A549 (cell line): ENCODE results near the gene GABBR2. TPM values are rescaled to one million over a fixed set of nuclear protein-coding genes. Genes with fewer than 3 reads are reported as not detected.
A peak's percentile ranks its signal among the peaks of the same experiment; 100 is the strongest.

ENCODE experiments used
- ATAC-seq, 2 experiments: fragments of 200-7000 bp in 1 of 2; fragments of >200 bp in 1 of 2; cut with Nextera tagmentation in 1 of 2; cut with Tn5 transposase in 1 of 2; 3 replicates each; pipeline versions ENCODE4 v1.8.0 to v1.9.1; 2018 to 2020; ENCODE audit warnings: mild to moderate bottlenecking in 1 of 2, moderate library complexity in 1 of 2
- CTCF ChIA-PET: fragments of 300-600 bp; sonication (Branson Sonifier 250); formaldehyde crosslinking; extraction: SDS; loops from one replicate; lab custom pipeline; 2021; ENCODE audit warnings: antibody characterized with exemption, inconsistent platforms; lab: Yijun Ruan, JAX
- POLR2A ChIA-PET: fragments of 350-600 bp; formaldehyde crosslinking; extraction: SDS; loops from one replicate; lab custom pipeline; 2021; ENCODE audit warnings: antibody characterized with exemption, inconsistent platforms; lab: Yijun Ruan, JAX
- DNase-seq, 2 experiments: peaks; one replicate each; pipeline versions ENCODE4 v3.0.0 to v3.0.0-alpha.2; 2011 to 2016; ENCODE audit warnings: low read depth in 1 of 2, low spot score in 1 of 2
- FAIRE-seq: peaks from 2 replicates; lab custom pipeline; 2011; peaks lifted over from hg19 to GRCh38; lab: Jason Lieb, UNC
- H3K27ac ChIP-seq, 2 experiments: fragments of >200 bp; sonication (Bioruptor Twin); formaldehyde crosslinking; 3 replicates each; pipeline ENCODE4 v1.5.1; 2016 to 2017
- H3K4me1 ChIP-seq: fragments of >200 bp; sonication (Bioruptor Twin); formaldehyde crosslinking; 3 replicates; pipeline ENCODE4 v1.6.1; 2016
- H3K4me2 ChIP-seq: fragments of >200 bp; sonication (Bioruptor Twin); formaldehyde crosslinking; 3 replicates; pipeline ENCODE4 v1.6.1; 2016
- H3K4me3 ChIP-seq: fragments of >200 bp; sonication (Bioruptor Twin); formaldehyde crosslinking; 3 replicates; pipeline ENCODE4 v1.5.1; 2016
- H3K9me3 ChIP-seq: fragments of >200 bp; sonication (Bioruptor Twin); formaldehyde crosslinking; 3 replicates; pipeline ENCODE4 v1.6.1; 2016
- CBX2 ChIP-seq: fragments of 200-600 bp; sonication (generic); IDR thresholded peaks from 2 replicates; pipeline ENCODE4 v1.6.1; 2016; ENCODE audit warnings: low read depth, mild to moderate bottlenecking, borderline replicate concordance
- CBX8 ChIP-seq: fragments of 200-600 bp; sonication (generic); IDR thresholded peaks from 2 replicates; pipeline ENCODE4 v1.6.1; 2016
- CHD4 ChIP-seq: fragments of 200-600 bp; sonication (generic); IDR thresholded peaks from 2 replicates; pipeline ENCODE4 v1.6.1; 2016; ENCODE audit warnings: antibody characterized with exemption, mild to moderate bottlenecking, borderline replicate concordance
- CTCF ChIP-seq: fragments of >200 bp; sonication (Bioruptor Twin); formaldehyde crosslinking; IDR thresholded peaks from 3 replicates; pipeline ENCODE4 v1.5.1; 2016
- E2F6 ChIP-seq: IDR thresholded peaks from 2 replicates; pipeline ENCODE4 v1.6.1; 2012; ENCODE audit warnings: low read depth, borderline replicate concordance
- EHMT2 ChIP-seq: fragments of 200-600 bp; sonication (generic); IDR thresholded peaks from 2 replicates; pipeline ENCODE4 v1.6.1; 2016; ENCODE audit warnings: antibody characterized with exemption, low read depth, mild to moderate bottlenecking, moderate library complexity
- ELK1 ChIP-seq: fragments of 150-350 bp; IDR thresholded peaks from 2 replicates; pipeline ENCODE4 v1.6.1; 2014; ENCODE audit warnings: low read depth, mild to moderate bottlenecking, low read length
- ESRRA ChIP-seq: fragments of 150-350 bp; IDR thresholded peaks from 2 replicates; pipeline ENCODE4 v1.6.1; 2014; ENCODE audit warnings: mild to moderate bottlenecking, low read length, borderline replicate concordance
- FOXS1 ChIP-seq: fragments of 250-450 bp; sonication (Bioruptor Pico); IDR thresholded peaks from 2 replicates; pipeline ENCODE4 v1.5.0; 2020; ENCODE audit warnings: mild to moderate bottlenecking, moderate library complexity
- HOXA7 ChIP-seq: fragments of 250-450 bp; sonication (Bioruptor Pico); IDR thresholded peaks from 2 replicates; pipeline ENCODE4 v1.5.0; 2020; ENCODE audit warnings: mild to moderate bottlenecking, moderate library complexity
- HOXB13 ChIP-seq: fragments of 250-450 bp; sonication (Bioruptor Pico); IDR thresholded peaks from 2 replicates; pipeline ENCODE4 v1.5.0; 2020; ENCODE audit warnings: low read depth, mild to moderate bottlenecking, moderate library complexity
- JUNB ChIP-seq: fragments of >200 bp; sonication (Bioruptor Twin); formaldehyde crosslinking; IDR thresholded peaks from 2 replicates; pipeline ENCODE4 v1.6.1; 2016
- MAX ChIP-seq: IDR thresholded peaks from 2 replicates; pipeline ENCODE4 v1.6.1; 2012
- MAZ ChIP-seq: fragments of 150-350 bp; IDR thresholded peaks from 2 replicates; pipeline ENCODE4 v1.6.1; 2014; ENCODE audit warnings: antibody characterized with exemption, low read depth, low read length, borderline replicate concordance
- POLR2AphosphoS2 ChIP-seq: conservative IDR thresholded peaks from 2 replicates; pipeline ENCODE4 v1.6.1; 2012; ENCODE audit warnings: low read length, improper control_type of control experiment, inconsistent platforms
- RFX5 ChIP-seq: fragments of 450-650 bp; IDR thresholded peaks from 2 replicates; pipeline ENCODE4 v1.7.1; 2014; ENCODE audit warnings: antibody characterized with exemption, mild to moderate bottlenecking, moderate library complexity
- ZFP36 ChIP-seq: fragments of 450-650 bp; IDR thresholded peaks from 2 replicates; pipeline ENCODE4 v1.6.1; 2014; ENCODE audit warnings: borderline replicate concordance; ENCODE audit not compliant: partially characterized antibody
- ZSCAN20 ChIP-seq: fragments of 250-450 bp; sonication (Bioruptor Pico); IDR thresholded peaks from 2 replicates; pipeline ENCODE4 v1.8.0; 2022; ENCODE audit warnings: mild to moderate bottlenecking, moderate library complexity
- WGBS: methylation state at CpG from one replicate; pipeline ENCODE4 v1.1.6; 2017; ENCODE audit errors: missing lambda C conversion rate; 5-methylcytosine and 5-hydroxymethylcytosine counted together
- polyA plus RNA-seq, 4 experiments: library from polyadenylated mRNA; depleted of rRNA in 3 of 4; stranded (reverse); fragments of >200 nt; fragmentation: RNase III in 1 of 4; extraction: RNeasy Plus Mini Kit Qiagen cat#74134 plus additional on column Dnase treatment in 1 of 4; gene quantifications; 2 replicates in 3 of 4; 3 replicates in 1 of 4; pipeline ENCODE4 v1.2.3, GENCODE V29; 2011 to 2017

GABBR2 gene
- polyA plus RNA-seq, 2 of the 4 experiments (the other 2 are of a cell fraction): 0.08 to 0.57 TPM

GRCh38 chr9:98707166-98708102 lies 1.3 kb downstream of the GABBR2 start (continued):
- TF ChIP-seq MAX (0 out of 2 replicates have a peak, but pooled peaks have one; percentile 29), E2F6 (no peak), RFX5 (no peak), EHMT2 (no peak), ELK1 (no peak), HOXA7 (CRISPR knock-in tag) (no peak), CTCF (peak; percentile 54), CBX8 (no peak), ESRRA (no peak), POLR2AphosphoS2 (no peak), CBX2 (no peak), HOXB13 (CRISPR knock-in tag) (no peak), CHD4 (no peak), FOXS1 (CRISPR knock-in tag) (no peak)

- TF ChIP-seq ZFP36: no peak
- TF ChIP-seq ZSCAN20: no peak
- TF ChIP-seq ELK1: no peak
- no peak for TF ChIP-seq MAZ
- TF ChIP-seq JUNB: no peak
- TF ChIP-seq, all 56 proteins: peak for 0
- CTCF ChIA-PET: interaction anchor here (0.5 to 5.8 kb wide), 18 partner anchors 10 to 442 kb away, joined by 3 to 59 read pairs (median 4); no protein-coding TSS in a partner anchor
- WGBS: 56% methylated on average over 15 of the region's 15 CpGs
- peak overlapping the region; percentile 85 for H3K4me2 ChIP-seq
- DNase-seq (no peak), FAIRE-seq (no peak), ATAC-seq (peak in 1 of 2 experiments; percentile 9; a peak in 3 of 6 replicates)
- H3K4me3 ChIP-seq: peak overlapping the region; percentile 13; the same call in 1 of the 3 replicates
- POLR2A ChIA-PET: no interaction called here
- H3K27ac ChIP-seq: no peak overlapping the region
- peaks cover 15% of the 10 kb centered on the region for H3K4me1 ChIP-seq
- H3K9me3 ChIP-seq: no peaks in the 10 kb centered on the region
Measured at GRCh38 chr9:98706651-98707165, 2.0 kb downstream of the GABBR2 start.
